NCI-H1930 (cell line): Measurements from ENCODE around the gene RHOV.
A peak's percentile ranks its signal among the peaks of the same experiment; 100 is the strongest.

ENCODE experiments used
- DNase-seq, 2 experiments: peaks; one replicate each; lab custom pipeline; 2025; lab: John Stamatoyannopoulos, UW

Gene RHOV

DNA sequence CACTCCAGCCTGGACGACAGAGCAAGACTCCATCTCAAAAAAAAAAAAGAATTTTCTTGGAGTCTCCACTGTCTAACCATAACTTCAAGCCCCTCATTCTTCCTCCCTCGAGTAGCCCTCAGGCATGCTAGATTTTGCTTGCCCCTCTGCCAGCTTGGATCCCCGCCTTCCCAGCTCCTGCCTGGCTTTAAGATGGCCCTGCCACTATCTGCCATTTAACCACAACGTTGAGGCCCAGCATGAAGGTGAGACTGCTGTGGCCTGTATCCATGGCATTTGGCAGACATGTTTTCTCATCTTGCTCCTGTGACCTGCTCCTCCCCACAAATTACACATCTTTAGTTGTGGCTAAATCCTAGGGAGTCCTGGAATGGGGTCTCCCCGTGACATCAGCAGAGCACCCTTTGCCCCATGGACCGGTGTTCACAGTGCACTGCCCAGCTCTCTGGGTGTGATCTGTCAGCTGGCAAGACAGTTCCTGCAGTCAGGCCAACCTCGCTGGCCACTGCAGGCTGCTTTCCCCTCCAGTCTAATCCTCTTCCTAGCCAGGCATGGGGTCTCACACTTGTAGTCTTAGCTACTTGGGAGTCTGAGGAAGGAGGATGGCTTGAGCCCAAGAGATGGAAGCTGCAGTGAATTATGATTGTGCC, 30.6 kb upstream of the RHOV start:
- no peak for DNase-seq

DNA sequence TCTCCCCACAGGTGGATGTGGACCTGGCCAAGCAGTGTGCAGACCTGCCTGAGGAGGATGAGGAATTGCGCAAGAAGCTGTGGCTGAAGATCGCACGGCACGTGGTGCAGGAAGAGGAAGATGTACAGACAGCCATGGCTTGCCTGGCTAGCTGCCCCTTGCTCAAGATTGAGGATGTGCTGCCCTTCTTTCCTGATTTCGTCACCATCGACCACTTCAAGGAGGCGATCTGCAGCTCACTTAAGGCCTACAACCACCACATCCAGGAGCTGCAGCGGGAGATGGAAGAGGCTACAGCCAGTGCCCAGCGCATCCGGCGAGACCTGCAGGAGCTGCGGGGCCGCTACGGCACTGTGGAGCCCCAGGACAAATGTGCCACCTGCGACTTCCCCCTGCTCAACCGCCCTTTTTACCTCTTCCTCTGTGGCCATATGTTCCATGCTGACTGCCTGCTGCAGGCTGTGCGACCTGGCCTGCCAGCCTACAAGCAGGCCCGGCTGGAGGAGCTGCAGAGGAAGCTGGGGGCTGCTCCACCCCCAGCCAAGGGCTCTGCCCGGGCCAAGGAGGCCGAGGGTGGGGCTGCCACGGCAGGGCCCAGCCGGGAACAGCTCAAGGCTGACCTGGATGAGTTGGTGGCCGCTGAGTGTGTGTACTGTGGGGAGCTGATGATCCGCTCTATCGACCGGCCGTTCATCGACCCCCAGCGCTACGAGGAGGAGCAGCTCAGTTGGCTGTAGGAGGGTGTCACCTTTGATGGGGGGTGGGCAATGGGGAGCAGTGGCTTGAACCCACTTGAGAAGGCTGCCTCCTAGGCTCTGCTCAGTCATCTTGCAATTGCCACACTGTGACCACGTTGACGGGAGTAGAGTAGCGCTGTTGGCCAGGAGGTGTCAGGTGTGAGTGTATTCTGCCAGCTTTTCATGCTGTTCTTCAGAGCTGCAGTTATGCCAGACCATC, 28.8 kb upstream of the RHOV start:
- DNase-seq = no peak

DNA sequence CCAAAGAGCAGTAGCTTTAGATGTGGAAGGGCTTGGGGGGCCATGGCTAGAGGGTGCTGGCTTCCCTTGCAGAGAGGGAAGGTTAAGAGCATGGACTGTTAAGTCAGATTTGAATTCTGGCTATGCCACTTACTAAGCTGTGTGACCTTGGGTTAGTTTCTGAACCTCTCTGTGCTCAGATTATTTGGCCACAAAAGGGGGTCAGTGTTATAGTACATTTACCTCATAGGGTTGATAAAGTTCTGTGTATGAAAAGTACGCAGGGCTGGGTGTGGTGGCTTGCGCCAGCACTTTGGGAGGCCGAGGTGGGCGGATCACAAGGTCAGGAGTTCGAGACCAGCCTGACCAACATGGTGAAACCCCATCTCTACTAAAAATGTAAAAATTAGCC, 27.0 kb upstream of the RHOV start:
- DNase-seq = no peak

DNA sequence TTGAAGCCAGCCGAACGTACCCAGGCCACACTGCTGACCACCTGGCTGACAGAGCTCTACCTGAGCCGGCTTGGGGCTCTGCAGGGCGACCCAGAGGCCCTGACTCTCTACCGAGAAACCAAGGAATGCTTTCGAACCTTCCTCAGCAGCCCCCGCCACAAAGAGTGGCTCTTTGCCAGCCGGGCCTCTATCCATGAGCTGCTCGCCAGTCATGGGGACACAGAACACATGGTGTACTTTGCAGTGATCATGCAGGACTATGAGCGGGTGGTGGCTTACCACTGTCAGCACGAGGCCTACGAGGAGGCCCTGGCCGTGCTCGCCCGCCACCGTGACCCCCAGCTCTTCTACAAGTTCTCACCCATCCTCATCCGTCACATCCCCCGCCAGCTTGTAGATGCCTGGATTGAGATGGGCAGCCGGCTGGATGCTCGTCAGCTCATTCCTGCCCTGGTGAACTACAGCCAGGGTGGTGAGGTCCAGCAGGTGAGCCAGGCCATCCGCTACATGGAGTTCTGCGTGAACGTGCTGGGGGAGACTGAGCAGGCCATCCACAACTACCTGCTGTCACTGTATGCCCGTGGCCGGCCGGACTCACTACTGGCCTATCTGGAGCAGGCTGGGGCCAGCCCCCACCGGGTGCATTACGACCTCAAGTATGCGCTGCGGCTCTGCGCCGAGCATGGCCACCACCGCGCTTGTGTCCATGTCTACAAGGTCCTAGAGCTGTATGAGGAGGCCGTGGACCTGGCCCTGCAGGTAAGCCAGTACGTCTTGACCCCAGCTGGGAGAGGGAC, 26.4 kb upstream of the RHOV start:
- DNase-seq = no peak

DNA sequence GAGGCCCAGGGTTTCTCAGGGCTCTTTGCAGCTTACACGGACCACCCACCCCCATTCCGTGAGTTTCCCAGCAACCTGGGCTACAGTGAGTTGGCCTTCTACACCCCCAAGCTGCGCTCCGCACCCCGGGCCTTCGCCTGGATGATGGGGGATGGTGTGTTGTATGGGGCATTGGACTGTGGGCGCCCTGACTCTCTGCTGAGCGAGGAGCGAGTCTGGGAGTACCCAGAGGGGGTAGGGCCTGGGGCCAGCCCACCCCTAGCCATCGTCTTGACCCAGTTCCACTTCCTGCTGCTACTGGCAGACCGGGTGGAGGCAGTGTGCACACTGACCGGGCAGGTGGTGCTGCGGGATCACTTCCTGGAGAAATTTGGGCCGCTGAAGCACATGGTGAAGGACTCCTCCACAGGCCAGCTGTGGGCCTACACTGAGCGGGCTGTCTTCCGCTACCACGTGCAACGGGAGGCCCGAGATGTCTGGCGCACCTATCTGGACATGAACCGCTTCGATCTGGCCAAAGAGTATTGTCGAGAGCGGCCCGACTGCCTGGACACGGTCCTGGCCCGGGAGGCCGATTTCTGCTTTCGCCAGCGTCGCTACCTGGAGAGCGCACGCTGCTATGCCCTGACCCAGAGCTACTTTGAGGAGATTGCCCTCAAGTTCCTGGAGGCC, 25.6 kb upstream of the RHOV start:
- DNase-seq = no peak

DNA sequence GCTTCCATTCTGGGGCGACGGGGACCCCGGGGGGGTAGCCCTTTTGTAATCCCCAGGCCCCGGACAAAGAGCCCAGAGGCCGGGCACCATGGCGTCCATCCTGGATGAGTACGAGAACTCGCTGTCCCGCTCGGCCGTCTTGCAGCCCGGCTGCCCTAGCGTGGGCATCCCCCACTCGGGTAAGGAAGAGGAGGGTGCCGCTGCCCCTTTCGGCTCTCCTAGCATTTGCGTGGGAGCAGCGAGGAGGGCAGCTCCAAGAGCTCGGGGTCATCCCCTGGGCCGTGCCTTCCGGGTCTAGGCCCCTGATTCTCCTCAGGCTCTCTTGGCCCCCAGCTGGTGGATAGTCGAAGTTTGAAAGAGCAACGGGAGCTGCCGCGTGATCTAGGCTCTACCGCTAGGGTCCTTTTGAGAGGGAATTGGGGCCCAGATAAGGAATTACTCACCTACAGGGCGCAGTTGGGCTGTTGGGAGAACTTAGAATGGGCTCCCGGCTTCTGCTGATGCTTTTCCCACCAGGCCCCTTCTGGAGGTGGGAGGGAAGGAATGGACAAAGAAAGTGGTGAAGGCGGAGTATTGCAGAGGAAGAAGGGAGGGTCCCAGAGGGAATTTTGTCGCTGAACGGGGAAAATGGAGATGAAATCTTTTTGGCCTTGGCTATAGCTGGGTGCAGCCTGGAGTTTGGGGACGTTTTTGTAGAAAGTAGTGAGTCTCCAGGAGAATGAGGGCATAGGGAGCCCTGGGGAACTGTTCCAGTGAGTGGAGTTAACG, 20.8 kb upstream of the RHOV start:
- peak; percentile 5 to 7 for DNase-seq

DNA sequence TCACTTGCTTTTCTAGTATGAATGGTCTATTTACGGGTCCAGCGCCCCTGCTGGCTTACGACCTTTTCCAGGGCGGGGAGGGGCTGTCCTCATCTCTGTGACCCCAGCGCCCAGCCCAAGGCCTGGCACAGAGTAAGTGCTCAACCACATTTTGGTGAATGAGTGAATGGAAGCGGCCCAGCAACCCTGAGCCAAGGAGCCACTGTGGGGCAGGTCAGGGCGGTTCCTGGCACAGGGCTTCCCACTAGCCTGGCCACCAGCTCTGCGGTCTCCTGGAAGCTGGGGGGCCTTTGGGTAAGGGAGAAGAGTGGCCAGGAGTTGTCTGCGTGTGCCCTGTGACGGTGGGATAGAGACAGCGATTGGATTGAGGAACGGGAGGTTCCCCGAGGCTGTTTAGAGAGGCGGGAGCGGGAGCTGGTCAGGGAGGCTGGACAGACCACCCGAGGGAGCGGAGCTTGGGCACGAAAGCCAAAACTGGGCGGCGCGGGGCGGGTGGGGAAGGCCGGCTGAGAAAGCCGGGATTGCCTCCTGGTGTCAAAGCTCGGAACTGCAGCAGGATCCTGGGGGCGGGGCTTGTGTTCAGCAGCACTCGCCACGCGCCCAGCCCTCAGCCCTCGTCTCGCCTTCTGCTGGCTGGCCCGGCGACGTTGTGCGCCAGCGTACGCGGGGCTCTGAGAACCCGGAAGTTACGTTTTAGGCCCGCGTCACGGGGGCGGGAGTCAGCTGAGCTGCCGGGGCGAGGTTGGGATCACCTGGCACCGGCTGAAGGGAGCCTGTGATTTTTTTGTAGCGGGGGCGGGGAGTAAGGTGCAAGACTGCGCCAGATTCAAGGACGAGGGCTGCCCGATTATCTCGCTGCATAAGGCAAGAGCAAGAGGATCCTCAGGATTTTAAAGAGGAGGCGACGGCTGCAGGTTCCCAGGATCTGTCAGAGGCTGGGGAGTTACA, 20.0 kb upstream of the RHOV start, which contains the start of gene VPS18:
Gene VPS18, plus strand, starts transcription at position 718 of the 948 bp plus-strand sequence. CDS start 319 bp downstream, outside the sequence.
- DNase-seq = peak; percentile 86 to 89

DNA sequence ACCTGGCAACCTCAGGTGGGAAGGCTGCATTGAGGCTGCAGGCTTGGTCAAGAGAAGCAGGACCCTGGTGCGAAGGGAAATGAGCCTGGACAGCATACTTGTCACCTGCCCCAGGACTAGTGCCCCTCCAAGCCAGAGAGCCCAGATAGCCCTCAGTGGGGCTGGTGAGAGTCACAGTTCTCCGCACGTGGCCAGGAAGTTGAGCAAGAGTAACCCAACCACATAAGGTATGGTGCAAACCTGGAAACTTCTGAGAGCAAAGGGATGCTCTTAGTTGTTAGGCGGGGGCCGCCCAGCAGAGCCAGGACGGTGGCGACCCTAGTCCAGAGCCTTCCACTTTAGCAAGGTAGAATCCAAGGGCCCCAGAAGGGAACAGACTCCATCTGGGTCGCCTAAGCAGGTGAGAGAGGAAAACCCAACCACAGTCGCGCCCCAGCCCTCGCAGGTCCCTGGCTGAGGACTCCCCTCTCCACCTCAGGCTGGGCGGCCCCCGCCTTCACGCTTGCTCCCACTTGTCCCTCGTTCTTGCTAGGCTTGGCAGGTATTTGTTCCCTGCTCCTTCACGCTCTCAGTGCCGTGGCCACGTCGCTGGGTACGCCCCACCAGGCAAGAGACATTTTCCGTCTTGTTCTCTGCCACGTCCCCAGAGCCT, 19.1 kb upstream of the RHOV start:
- no peak for DNase-seq

DNA sequence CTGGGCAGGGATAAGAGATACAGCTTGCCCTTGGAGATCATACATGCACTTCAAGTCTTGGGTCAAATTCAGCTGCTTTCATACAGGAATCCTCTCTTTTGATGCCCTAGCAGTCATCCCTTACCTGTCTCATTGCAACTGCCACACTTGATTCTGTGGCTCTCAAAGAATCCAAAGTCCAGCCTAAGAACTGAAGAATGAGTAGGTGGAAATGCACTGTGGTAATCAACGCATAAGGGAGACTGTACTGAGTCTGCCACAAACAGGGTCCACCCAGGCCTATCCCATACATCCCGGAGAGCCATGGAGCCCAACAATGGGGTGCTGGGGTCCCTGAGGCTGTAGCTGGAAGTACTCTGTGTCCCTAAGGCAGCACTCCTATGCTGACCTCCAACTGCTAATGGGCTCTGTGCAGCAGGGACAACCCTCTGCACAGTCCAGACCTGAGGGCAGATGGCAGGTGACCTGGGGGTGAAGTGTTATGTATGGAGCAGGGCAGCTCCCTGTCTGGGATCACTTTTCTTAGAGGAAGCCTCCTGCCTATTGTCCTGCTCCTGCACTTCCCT, 18.5 kb upstream of the RHOV start:
- DNase-seq = no peak

DNA sequence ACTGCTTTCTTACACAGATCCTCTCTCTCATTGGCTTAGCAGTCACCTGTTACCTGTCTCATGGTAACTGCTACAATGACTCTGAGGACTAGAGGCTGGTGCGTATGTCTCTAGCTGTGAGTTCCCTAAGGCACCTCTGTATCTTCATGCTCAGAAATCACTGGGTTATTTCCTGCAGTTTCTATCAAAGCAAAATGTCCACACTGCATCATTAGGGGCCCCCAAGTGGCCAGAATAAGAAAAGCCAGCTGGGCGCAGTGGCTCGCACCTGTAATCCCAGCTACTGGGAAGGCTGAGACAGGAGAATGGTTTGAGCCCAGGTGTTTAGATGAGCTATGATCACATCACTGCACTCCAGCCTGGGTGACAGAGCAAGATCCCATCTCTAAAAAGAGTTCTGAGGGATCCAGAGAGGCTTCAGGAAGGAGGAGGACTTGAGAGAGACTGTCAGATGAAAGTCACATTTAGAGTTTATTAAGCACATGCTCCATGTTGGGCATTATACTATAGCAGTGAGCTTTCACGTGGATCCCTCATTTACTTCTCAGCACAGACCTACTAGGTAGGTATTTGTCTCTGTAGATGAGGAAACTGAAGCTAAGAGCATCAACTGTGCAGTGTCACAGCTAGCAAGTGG, 17.9 kb upstream of the RHOV start:
- peak; percentile 5 to 23 for DNase-seq

DNA sequence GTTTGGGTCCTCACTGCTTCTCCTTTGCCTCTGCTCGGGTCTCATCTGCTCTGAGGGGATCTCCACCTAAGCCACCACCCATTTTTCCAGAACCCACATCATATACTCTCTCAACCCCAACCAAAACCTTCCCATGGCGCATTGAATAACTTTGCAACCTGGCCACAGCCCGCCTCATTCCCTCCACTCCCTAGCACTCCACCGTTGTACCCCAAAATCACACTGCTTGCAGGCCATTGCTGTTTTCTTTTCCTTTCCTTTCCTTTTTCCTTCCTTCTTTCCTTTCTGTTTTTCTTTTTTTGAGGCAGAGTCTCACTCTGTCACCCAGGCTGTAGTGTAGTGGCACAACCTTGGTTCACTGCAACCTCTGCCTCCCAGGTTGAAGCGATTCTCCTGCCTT, 17.1 kb upstream of the RHOV start:
- DNase-seq = no peak

DNA sequence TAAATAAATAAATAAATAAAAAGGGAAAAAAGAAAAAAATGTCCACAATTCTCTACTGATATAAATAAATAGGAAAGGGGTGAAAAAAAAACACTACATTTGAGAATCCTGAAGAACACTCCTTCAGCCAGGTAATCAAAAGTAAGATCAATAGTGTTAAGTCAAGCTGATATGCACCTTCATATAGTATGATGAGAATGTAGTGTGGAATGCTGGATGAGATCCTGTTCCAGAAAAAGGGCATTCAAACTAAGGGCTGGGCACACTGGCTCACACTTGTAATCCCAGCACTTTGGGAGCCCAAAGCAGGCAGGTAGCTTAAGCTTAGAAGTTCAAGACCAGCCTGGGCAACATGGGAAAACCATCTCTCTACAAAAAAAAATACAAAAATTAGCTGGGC, 15.1 kb upstream of the RHOV start:
- DNase-seq = no peak

DNA sequence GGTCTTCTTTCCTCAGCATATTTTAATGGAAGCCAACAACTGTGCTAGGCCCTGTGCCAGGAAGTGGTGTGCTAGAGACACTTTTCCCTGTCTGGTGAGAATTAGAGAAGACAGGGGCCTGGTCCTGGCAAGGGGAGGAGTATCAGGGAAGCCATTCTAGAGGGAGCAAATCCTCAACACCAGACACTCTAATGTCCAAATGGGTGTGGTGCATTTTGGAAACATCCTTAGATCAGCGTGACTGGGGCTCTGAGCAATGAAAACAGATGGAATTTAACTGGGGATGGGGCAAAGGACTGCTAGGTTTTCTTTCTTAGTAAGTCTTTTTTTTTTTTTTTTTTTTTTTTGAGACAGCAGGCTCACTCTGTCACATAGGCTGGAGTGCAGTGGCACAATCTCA, 12.6 kb upstream of the RHOV start:
- DNase-seq = no peak

DNA sequence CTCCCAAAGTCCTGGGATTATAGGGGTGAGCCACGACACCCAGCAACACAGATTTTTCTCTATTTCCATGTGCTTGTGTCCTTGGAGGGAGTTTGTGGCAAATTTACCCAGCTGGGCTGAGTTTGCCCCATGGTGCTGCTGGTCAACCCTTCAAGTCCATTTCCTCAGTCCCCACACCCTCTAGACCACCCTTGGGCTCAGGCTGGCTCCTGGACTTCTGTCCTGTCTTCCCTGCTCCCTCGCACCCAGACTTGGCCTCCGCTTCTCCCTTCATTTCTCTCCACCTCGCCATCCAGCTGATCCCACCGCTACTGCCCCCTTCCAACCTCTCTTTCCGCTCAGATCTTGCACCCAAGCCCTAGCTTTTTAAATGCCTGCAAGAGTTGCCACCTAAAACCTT, 7.3 kb upstream of the RHOV start:
- no peak for DNase-seq

DNA sequence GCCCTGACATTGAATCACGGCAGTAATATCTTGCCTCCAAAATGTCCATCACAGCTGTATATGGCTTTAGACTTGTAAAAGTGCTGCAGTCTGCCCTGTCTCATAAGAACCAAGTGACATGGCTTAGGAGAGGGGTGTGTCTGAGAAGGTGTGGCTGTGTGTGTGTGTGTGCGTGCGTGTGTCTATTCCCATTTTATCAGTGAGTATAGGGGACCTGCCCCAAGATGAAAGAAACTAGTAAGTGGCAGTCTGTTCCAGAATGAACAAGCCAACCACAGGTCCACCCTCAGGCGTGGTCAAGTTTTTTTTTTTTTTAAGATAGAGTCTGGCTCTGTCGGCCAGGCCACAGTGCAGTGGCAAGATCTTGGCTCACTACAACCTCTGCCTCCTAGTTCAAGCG, 5.6 kb upstream of the RHOV start:
- DNase-seq = no peak

DNA sequence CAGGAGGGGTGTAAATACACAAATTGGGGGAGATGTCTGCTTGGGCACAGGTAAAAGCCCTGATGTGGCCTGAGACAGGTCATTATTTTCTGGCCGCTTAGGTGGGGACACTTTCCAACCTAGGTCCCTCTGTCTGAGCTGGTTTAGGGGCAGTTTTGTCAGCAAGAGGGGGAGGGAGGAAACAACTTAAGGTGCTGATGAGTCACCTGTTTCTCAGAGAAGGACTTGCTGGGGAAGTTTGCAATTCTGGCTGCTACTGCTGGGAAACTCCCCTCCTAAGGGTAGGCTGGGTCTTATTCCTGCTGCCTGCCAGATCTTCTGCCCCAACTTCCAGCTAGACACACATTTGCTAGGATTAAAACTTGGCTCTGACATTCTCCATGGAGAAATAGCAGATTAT, 4.8 kb upstream of the RHOV start:
- no peak for DNase-seq

DNA sequence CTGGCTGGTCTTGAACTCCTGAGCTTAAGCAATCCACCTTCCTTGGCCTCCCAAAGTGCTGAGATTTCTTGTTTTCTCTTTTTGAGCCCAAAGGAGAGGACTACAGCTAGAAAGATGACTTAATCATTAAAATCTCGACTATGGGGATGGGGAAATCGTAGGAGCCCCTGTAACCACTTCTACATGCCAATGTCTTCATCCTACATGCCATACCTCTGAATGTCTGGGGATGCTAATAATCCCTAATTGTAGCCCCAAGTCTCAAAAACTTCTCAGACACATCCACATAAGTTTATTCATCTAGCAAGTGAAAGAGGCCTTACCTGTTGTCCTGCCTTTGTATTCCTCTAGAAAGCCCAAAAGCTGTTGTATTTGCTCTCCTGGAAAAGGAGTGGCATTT, 3.7 kb upstream of the RHOV start:
- no peak for DNase-seq

DNA sequence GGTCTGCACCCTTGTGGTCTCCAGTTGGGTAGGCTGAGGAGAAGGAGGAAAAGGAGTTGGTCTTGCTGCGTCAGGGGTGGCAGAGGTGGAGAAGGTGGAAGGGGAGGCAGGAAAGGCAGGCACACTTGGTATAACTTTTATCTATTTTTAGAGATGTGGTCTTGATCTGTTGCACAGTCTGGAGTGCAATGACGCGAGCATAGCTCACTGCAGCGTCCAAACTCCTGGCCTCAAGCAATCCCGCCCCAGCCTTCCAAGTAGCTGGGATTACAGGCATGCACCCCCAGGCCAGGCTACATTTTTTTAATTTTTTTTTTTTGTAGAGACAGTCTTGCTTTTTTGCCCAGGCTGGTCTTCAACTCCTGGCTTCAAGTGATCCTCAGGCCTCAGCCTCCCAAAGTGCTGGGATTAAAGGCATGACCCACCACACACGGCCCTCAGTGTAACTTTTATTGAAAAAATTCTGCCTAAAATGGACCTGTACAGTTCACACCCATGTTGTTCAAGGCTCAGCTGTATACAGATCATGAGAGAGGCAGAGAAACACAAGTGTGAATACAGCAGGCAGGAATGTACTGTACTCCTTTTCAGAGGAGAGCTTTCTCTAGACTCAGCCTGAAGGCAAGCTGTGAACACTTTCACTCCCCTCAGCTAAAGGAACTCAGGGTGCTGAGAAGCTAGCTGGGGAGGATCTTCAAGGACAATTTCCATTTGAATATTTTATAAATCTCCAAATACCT, 2.1 kb upstream of the RHOV start:
- no peak for DNase-seq
